ENCODE data around the gene KIF19. TPM values are rescaled to one million over a fixed set of nuclear protein-coding genes. Genes with fewer than 3 reads are reported as not detected.

The KIF19 gene
- polyA plus RNA-seq, 1 donor (not counting 4 experiments of a cell fraction or from before 2014, with no cell fraction given), result not detected

GRCh38 chr17:74391771-74392170, 65.7 kb downstream of the KIF19 start:
- Histone ChIP-seq H3K27ac (ENCODE audit: control insufficient read depth, insufficient read depth, low read length) (no peak overlapping the region), H3K9me1 (ENCODE audit: control insufficient read depth, extremely low read depth, insufficient read depth, low read length) (no peaks in the 10 kb centered on the region), H3K36me3 (ENCODE audit: control insufficient read depth in 2 of 2, extremely low read depth in 1 of 2, insufficient read depth in 2 of 2, low read length in 2 of 2) (no peaks in the 10 kb centered on the region), H3K79me2 (ENCODE audit: control insufficient read depth, insufficient read depth, low read length) (no peaks in the 10 kb centered on the region), H3K27me3 (ENCODE audit: control insufficient read depth, extremely low read depth, insufficient read depth, low read length) (peaks cover 20% of the 10 kb centered on the region), H3K4me2 (ENCODE audit: control insufficient read depth, extremely low read depth, insufficient read depth, low read depth, low read length) (no peak overlapping the region), H3K4me3 (ENCODE audit: control insufficient read depth in 2 of 3, extremely low read depth in 1 of 3, insufficient read depth in 2 of 3, low read depth in 1 of 3, low read length in 3 of 3) (no peak overlapping the region), H4K20me1 (ENCODE audit: control insufficient read depth, extremely low read depth, insufficient read depth, low read length) (peaks cover 2% of the 10 kb centered on the region), H3K9ac (ENCODE audit: control insufficient read depth, extremely low read depth, insufficient read depth, low read length) (no peak overlapping the region), H3K9me3 (ENCODE audit: control insufficient read depth, low read depth, low read length) (no peaks in the 10 kb centered on the region), H3K4me1 (ENCODE audit: control insufficient read depth, extremely low read depth, insufficient read depth, low read length) (no peaks in the 10 kb centered on the region), H2AFZ (ENCODE audit: control insufficient read depth, low read length) (no peak overlapping the region)
- TF ChIP-seq EZH2 (IDR thresholded peaks at IDR 0.05; ENCODE audit: low read length) (no peak), CTCF (optimal IDR thresholded peaks at IDR 0.05 in 1 of 3, IDR thresholded peaks at IDR 0.05 in 1 of 3, conservative IDR thresholded peaks at IDR 0.05 in 1 of 3; ENCODE audit: extremely low read depth in 1 of 3, insufficient read depth in 2 of 3, low read length in 3 of 3) (no peak)
- DNase-seq (ENCODE audit: low read depth, low spot score) (no peak), FAIRE-seq (no peak)
- dilution Hi-C loops (cut with MboI; ENCODE audit: extremely low pct_ligation_motif_present, low sequenced_read_pairs), result no loop called here

GRCh38 chr17:74392848-74393247, 66.8 kb downstream of the KIF19 start:
- H3K27me3 ChIP-seq (ENCODE audit: control insufficient read depth, extremely low read depth, insufficient read depth, low read length), result peaks cover 13% of the 10 kb centered on the region
- DNase-seq (ENCODE audit: low read depth, low spot score) (no peak), FAIRE-seq (no peak)
- H3K79me2 ChIP-seq (ENCODE audit: control insufficient read depth, insufficient read depth, low read length), result no peaks in the 10 kb centered on the region
- H3K9ac ChIP-seq (ENCODE audit: control insufficient read depth, extremely low read depth, insufficient read depth, low read length), result no peak overlapping the region
- H3K4me2 ChIP-seq (ENCODE audit: control insufficient read depth, extremely low read depth, insufficient read depth, low read depth, low read length), result no peak overlapping the region
- no peak overlapping the region for H2AFZ ChIP-seq (ENCODE audit: control insufficient read depth, low read length)
- no peaks in the 10 kb centered on the region for H3K9me3 ChIP-seq (ENCODE audit: control insufficient read depth, low read depth, low read length)
- no peak overlapping the region for H3K27ac ChIP-seq (ENCODE audit: control insufficient read depth, insufficient read depth, low read length)
- H4K20me1 ChIP-seq (ENCODE audit: control insufficient read depth, extremely low read depth, insufficient read depth, low read length), result peaks cover 2% of the 10 kb centered on the region
- dilution Hi-C loops (cut with MboI; ENCODE audit: extremely low pct_ligation_motif_present, low sequenced_read_pairs), result no loop called here
- H3K9me1 ChIP-seq (ENCODE audit: control insufficient read depth, extremely low read depth, insufficient read depth, low read length), result no peaks in the 10 kb centered on the region
- no peaks in the 10 kb centered on the region for H3K36me3 ChIP-seq (ENCODE audit: control insufficient read depth in 2 of 2, extremely low read depth in 1 of 2, insufficient read depth in 2 of 2, low read length in 2 of 2)
- no peaks in the 10 kb centered on the region for H3K4me1 ChIP-seq (ENCODE audit: control insufficient read depth, extremely low read depth, insufficient read depth, low read length)
- TF ChIP-seq EZH2 (IDR thresholded peaks at IDR 0.05; ENCODE audit: low read length), result no peak
- TF ChIP-seq CTCF (optimal IDR thresholded peaks at IDR 0.05 in 1 of 3, IDR thresholded peaks at IDR 0.05 in 1 of 3, conservative IDR thresholded peaks at IDR 0.05 in 1 of 3; ENCODE audit: extremely low read depth in 1 of 3, insufficient read depth in 2 of 3, low read length in 3 of 3), result no peak
- no peak overlapping the region for H3K4me3 ChIP-seq (ENCODE audit: control insufficient read depth in 2 of 3, extremely low read depth in 1 of 3, insufficient read depth in 2 of 3, low read depth in 1 of 3, low read length in 3 of 3)
